BLaER1 treated with 17β-estradiol and CSF1 and Interleukin-3, amounts not matched to agents 10 nM and 100 nM (cell line): ENCODE results near the gene TCF12.
A peak's percentile ranks its signal among the peaks of the same experiment; 100 is the strongest.

Source experiments
- H3K27ac ChIP-seq, 11 experiments: shearing (Covaris generic); formaldehyde crosslinking; 2 replicates each; pipeline ENCODE4 v1.8.1; 2022
- H3K27me3 ChIP-seq, 11 experiments: shearing (Covaris generic); formaldehyde crosslinking; 2 replicates each; pipeline ENCODE4 v1.8.1; 2022
- H3K36me3 ChIP-seq, 11 experiments: shearing (Covaris generic); formaldehyde crosslinking; 2 replicates each; pipeline ENCODE4 v1.8.1; 2022
- H3K4me1 ChIP-seq, 10 experiments: shearing (Covaris generic); formaldehyde crosslinking; 2 replicates each; pipeline ENCODE4 v1.8.1; 2022
- H3K4me2 ChIP-seq, 11 experiments: shearing (Covaris generic); formaldehyde crosslinking; 2 replicates each; pipeline ENCODE4 v1.8.1; 2022
- H3K4me3 ChIP-seq, 10 experiments: shearing (Covaris generic); formaldehyde crosslinking; 2 replicates each; pipeline ENCODE4 v1.8.1; 2022
- H3K9ac ChIP-seq, 11 experiments: shearing (Covaris generic); formaldehyde crosslinking; 2 replicates each; pipeline ENCODE4 v1.8.1; 2022
- H3K9me3 ChIP-seq, 11 experiments: shearing (Covaris generic); formaldehyde crosslinking; replicated peaks in 1 of 11; 2 replicates each; pipeline ENCODE4 v1.8.1; 2022
- H4K20me1 ChIP-seq, 11 experiments: shearing (Covaris generic); formaldehyde crosslinking; 2 replicates each; pipeline ENCODE4 v1.8.1; 2022
- Cebpa-rat ChIP-seq, 11 experiments: shearing (Covaris generic); IDR thresholded peaks; 2 replicates each; pipeline ENCODE4 v1.8.1; 2022

TCF12 gene

DNA sequence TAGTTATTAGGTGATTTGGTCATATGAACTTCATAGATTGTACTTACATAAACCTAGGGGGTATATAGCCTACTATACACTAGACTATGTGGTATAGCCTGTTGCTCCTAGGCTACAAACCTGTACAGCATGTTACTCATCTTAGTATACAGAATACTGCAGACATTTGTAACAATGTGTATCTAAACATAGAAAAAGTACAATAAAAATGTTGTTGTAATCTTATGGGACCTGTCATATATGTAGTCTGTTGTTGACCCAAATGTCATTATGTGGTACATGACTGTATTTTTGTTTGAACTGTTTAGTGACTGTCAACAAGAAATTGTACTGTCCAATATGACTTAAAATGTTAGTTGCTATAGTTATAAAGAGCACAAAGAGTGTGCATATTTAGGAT, 69.8 kb downstream of the TCF12 start:
- H3K27ac ChIP-seq: peak overlapping the region in 3 of 11 experiments; percentile 6 to 96 (median 91); a peak in 6 of 22 replicates
- peaks cover 43 to 99% (median 53%) of the 10 kb centered on the region in 10 experiments for H3K4me1 ChIP-seq

DNA sequence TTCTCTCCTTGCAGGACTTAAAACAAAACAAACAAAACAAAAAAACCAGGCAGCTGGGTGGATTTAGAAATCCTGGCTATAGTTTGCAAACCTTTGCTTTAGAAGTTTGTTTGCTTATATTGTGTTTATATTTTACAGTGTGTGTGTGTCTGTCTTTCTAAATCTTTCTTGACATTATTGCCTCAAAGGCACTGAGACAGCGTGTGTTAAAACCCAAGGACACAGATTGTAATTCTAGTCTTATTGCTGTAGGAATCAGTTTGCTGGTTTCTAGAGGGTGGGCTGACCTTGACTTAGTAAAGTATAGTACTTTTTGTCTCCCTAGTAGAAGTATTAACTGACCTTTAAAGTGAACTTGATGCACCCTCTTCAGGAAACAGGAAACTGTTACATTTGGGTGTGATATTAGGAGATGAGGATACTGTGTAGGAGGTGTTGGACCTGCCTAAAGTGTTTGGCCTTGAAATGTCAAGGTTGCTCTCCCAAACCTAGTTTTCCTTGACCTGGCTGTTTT, 71.0 kb downstream of the TCF12 start:
- Histone ChIP-seq H3K9ac (peak overlapping the region in 4 of 11 experiments; percentile 9 to 56 (median 29); a peak in 3 of 22 replicates), H4K20me1 (peaks cover 0 to 45% (median 27%) of the 10 kb centered on the region in 11 experiments; a peak in 11 of 22 replicates), H3K4me2 (peak overlapping the region in 10 of 11 experiments; percentile 6 to 88 (median 27); a peak in 13 of 22 replicates), H3K9me3 (peaks cover 0 to 30% (median 22%) of the 10 kb centered on the region in 11 experiments; a peak in 18 of 22 replicates), H3K27ac (peak overlapping the region in 4 of 11 experiments; percentile 15 to 48 (median 27); a peak in 5 of 22 replicates), H3K4me3 (no peak overlapping the region), H3K36me3 (peaks cover 6 to 45% (median 30%) of the 10 kb centered on the region in 11 experiments; a peak in 21 of 22 replicates), H3K4me1 (peaks cover 34 to 95% (median 42%) of the 10 kb centered on the region in 10 experiments), H3K27me3 (no peaks in the 10 kb centered on the region)
- TF ChIP-seq Cebpa-rat (IDR thresholded peaks at IDR 0.05): no peak

More for the DNA sequence above, 69.8 kb downstream of the TCF12 start:
- Histone ChIP-seq H3K9me3 (peaks cover 0 to 17% (median 12%) of the 10 kb centered on the region in 11 experiments; a peak in 17 of 22 replicates), H3K9ac (no peak overlapping the region; a peak in 2 of 22 replicates), H3K4me3 (no peak overlapping the region), H3K27me3 (no peaks in the 10 kb centered on the region), H3K36me3 (peaks cover under 1 to 32% (median 17%) of the 10 kb centered on the region in 11 experiments; a peak in 20 of 22 replicates), H4K20me1 (peaks cover 0 to 57% (median 24%) of the 10 kb centered on the region in 11 experiments; a peak in 11 of 22 replicates), H3K4me2 (peak overlapping the region in 5 of 11 experiments; percentile 2 to 88 (median 81); a peak in 7 of 22 replicates)
- TF ChIP-seq Cebpa-rat (IDR thresholded peaks at IDR 0.05): no peak

DNA sequence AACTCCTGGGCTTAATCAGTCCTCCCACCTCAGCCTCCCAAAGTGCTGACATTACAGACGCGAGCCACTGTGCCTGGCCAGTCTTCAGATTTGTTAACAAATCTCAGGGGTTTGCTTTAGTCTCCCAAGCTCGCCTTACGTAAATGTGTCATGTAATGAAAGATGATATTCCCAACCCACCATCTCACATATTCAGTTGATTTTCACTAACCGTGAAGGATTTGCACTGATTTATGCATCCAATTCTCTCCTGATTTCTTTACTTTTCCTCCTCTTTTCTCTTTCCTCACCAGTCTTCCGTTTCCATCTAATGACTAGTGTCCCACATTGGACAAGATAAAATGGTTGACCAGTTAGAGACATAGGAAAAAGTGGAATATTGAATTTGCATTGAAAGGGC, 72.6 kb downstream of the TCF12 start:
- H4K20me1 ChIP-seq: peaks cover 0 to 42% (median 19%) of the 10 kb centered on the region in 11 experiments; a peak in 12 of 22 replicates
- no peak overlapping the region for H3K4me3 ChIP-seq
- no peak overlapping the region for H3K9ac ChIP-seq
- H3K27ac ChIP-seq: no peak overlapping the region
- H3K36me3 ChIP-seq: peaks cover 6 to 57% (median 41%) of the 10 kb centered on the region in 11 experiments; a peak in 21 of 22 replicates
- H3K4me1 ChIP-seq: peaks cover 19 to 81% (median 27%) of the 10 kb centered on the region in 10 experiments
- no peak for TF ChIP-seq Cebpa-rat (IDR thresholded peaks at IDR 0.05)
- H3K27me3 ChIP-seq: no peaks in the 10 kb centered on the region
- peaks cover 0 to 45% (median 33%) of the 10 kb centered on the region in 11 experiments; a peak in 18 of 22 replicates for H3K9me3 ChIP-seq
- peak overlapping the region in 1 of 11 experiments; percentile 88; a peak in 1 of 22 replicates for H3K4me2 ChIP-seq

DNA sequence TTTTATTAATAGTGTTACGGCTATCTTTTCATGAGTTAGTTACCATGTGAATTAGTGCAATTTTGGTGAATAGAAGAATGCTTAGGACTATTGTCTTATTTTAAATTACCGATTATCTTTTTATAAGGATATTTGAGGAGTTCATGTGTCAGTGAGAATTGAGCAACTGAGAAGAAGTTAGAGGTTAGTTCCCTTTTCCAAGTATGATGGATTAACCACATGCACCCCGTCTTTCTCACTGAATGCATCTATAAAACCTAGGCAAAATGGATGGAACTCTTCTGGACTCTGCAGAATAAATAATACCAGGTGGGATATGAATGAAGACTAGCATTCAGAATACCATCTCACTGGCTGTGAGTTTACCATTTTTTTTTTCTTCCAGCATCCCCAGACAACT, 74.3 kb downstream of the TCF12 start:
- peak overlapping the region in 4 of 11 experiments; percentile 11 to 63 (median 60); a peak in 7 of 22 replicates for H3K4me2 ChIP-seq
- peaks cover 11 to 71% (median 54%) of the 10 kb centered on the region in 11 experiments; a peak in 21 of 22 replicates for H3K36me3 ChIP-seq
- H4K20me1 ChIP-seq: peaks cover 0 to 33% (median 16%) of the 10 kb centered on the region in 11 experiments; a peak in 11 of 22 replicates
- TF ChIP-seq Cebpa-rat (IDR thresholded peaks at IDR 0.05): no peak
- peak overlapping the region in 2 of 11 experiments; percentile 30 to 45; a peak in 4 of 22 replicates for H3K27ac ChIP-seq
- H3K9me3 ChIP-seq: peaks cover 7 to 60% (median 49%) of the 10 kb centered on the region in 11 experiments; a peak in 20 of 22 replicates
- H3K9ac ChIP-seq: no peak overlapping the region
- H3K4me1 ChIP-seq: peaks cover 7 to 63% (median 12%) of the 10 kb centered on the region in 10 experiments; a peak in 19 of 20 replicates
- H3K27me3 ChIP-seq: no peaks in the 10 kb centered on the region
- H3K4me3 ChIP-seq: no peak overlapping the region

DNA sequence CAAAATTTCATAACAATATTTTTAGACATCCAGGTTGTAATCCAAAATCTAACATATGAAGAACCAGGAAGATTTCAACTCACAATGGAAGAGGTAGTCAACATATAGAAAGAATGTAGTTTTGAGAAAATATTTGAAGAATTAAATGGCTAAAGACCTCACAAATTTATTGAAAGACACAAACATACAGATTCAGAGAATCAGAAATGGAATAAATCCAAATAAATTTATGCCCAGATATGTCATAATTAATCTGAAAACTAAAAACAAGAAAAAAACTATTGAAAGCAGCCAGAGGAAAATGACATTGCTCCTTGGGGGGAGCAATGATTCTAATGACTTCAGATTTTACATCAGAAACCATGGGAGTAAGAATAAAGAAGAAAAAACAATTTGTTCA, 75.8 kb downstream of the TCF12 start:
- Histone ChIP-seq H4K20me1 (peaks cover 0 to 39% (median 6%) of the 10 kb centered on the region in 11 experiments; a peak in 12 of 22 replicates), H3K4me2 (no peak overlapping the region), H3K4me3 (no peak overlapping the region), H3K27ac (no peak overlapping the region), H3K4me1 (peaks cover 0 to 48% (median 5%) of the 10 kb centered on the region in 10 experiments; a peak in 17 of 20 replicates), H3K9me3 (peaks cover 7 to 63% (median 50%) of the 10 kb centered on the region in 11 experiments; a peak in 20 of 22 replicates), H3K9ac (no peak overlapping the region), H3K27me3 (no peaks in the 10 kb centered on the region), H3K36me3 (peaks cover 11 to 70% (median 57%) of the 10 kb centered on the region in 11 experiments; a peak in 21 of 22 replicates)
- TF ChIP-seq Cebpa-rat (IDR thresholded peaks at IDR 0.05): no peak

DNA sequence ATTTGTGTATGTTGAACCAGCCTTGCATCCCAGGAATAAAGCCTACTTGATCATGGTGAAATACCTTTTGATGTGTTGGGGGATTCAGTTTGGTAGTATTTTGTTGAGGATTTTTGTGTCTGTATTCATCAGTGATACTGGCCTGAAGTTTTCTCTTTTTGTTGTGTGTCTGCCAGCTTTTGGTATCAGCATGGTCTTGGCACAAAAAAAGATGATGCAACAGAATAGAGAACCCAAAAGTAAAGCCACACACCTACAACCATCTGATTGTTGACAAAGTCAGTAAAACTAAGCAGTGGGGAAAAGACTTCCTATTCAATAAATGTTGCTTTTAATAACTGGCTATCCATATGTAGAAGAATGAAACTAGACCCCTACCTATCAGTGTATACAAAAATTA, 77.6 kb downstream of the TCF12 start:
- peaks cover 0 to 30% (median 0%) of the 10 kb centered on the region in 10 experiments; a peak in 6 of 20 replicates for H3K4me1 ChIP-seq
- no peak overlapping the region for H3K27ac ChIP-seq
- no peaks in the 10 kb centered on the region for H3K27me3 ChIP-seq
- peaks cover 7 to 59% (median 45%) of the 10 kb centered on the region in 11 experiments; a peak in 20 of 22 replicates for H3K9me3 ChIP-seq
- H3K4me2 ChIP-seq: no peak overlapping the region
- TF ChIP-seq Cebpa-rat (IDR thresholded peaks at IDR 0.05): no peak
- peaks cover 0 to 47% (median 10%) of the 10 kb centered on the region in 11 experiments; a peak in 11 of 22 replicates for H4K20me1 ChIP-seq
- no peak overlapping the region for H3K9ac ChIP-seq
- peaks cover 11 to 62% (median 52%) of the 10 kb centered on the region in 11 experiments; a peak in 21 of 22 replicates for H3K36me3 ChIP-seq
- H3K4me3 ChIP-seq: no peak overlapping the region

DNA sequence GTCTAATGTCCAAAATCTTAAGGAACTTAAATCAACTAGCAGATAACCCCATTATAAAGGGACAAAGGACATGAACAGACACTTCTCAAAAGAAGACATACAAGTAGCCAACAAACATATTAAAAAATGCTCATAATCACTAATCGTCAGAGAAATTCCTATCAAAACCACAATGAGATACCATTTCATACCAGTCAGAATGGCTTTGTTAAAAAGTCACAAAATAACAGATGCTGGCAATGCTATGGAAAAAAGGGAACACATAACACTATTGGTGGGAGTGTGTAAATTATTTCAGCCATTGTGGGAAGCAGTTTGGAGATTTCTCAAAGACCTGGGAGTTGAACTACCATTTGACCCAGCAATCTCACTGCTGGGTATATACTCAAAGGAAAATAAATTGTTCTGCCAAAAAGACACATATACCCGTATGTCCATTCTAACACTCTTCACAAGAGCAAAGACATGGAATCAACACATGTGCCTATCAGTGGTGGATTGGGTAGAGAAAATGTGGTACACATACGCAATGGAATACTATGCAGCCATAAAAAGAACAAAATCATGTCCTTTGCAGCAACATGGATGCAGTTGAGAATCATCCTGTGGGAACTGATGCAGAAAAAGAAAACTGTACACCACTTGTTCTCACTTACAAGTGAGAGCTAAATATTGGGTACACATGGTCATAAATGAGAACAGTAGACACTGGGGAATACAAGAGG, 78.5 kb downstream of the TCF12 start:
- H3K9ac ChIP-seq: no peak overlapping the region
- no peak overlapping the region for H3K4me2 ChIP-seq
- no peak for TF ChIP-seq Cebpa-rat (IDR thresholded peaks at IDR 0.05)
- peaks cover 0 to 51% (median 13%) of the 10 kb centered on the region in 11 experiments; a peak in 11 of 22 replicates for H4K20me1 ChIP-seq
- H3K27me3 ChIP-seq: no peaks in the 10 kb centered on the region
- H3K4me3 ChIP-seq: no peak overlapping the region
- peaks cover 11 to 67% (median 53%) of the 10 kb centered on the region in 11 experiments for H3K36me3 ChIP-seq
- peaks cover 7 to 56% (median 44%) of the 10 kb centered on the region in 11 experiments; a peak in 20 of 22 replicates for H3K9me3 ChIP-seq
- peaks cover 0 to 22% (median 0%) of the 10 kb centered on the region in 10 experiments; a peak in 6 of 20 replicates for H3K4me1 ChIP-seq
- no peak overlapping the region for H3K27ac ChIP-seq

DNA sequence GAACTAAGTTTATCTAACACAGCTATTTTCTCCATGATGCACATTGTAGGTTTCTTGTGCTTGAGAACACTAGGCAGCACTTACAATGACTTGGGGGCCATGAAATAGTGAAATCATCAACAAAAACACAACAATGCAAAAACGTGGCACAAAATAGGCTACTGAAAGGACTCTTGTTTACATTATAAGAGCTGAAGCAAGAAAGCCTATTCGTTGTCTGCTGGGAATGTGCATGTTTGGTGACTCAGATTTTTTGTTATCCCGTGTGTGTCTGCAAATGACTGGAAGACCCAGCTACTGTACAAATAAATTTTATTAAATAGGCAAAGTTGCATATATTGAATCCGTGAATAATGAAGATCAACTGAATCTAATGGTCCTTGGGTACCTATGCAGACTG, 85.0 kb downstream of the TCF12 start:
- no peak overlapping the region for H3K4me2 ChIP-seq
- TF ChIP-seq Cebpa-rat (IDR thresholded peaks at IDR 0.05): no peak
- peaks cover 6 to 24% (median 15%) of the 10 kb centered on the region in 10 experiments; a peak in 15 of 20 replicates for H3K4me1 ChIP-seq
- no peak overlapping the region for H3K4me3 ChIP-seq
- H3K9me3 ChIP-seq: peaks cover 0 to 27% (median 19%) of the 10 kb centered on the region in 11 experiments; a peak in 16 of 22 replicates
- H3K36me3 ChIP-seq: peaks cover 6 to 58% (median 50%) of the 10 kb centered on the region in 11 experiments
- H4K20me1 ChIP-seq: peaks cover 0 to 72% (median 22%) of the 10 kb centered on the region in 11 experiments; a peak in 12 of 22 replicates
- H3K27me3 ChIP-seq: no peaks in the 10 kb centered on the region
- no peak overlapping the region for H3K27ac ChIP-seq
- H3K9ac ChIP-seq: no peak overlapping the region
